Breast epithelium (tissue), 4 donors: Measurements from ENCODE around the gene INAVA. TPM values are rescaled to one million over a fixed set of nuclear protein-coding genes. Genes with fewer than 3 reads are reported as not detected.

Experiments used
- DNase-seq, 2 donors: peaks; one replicate each; pipeline ENCODE4 v3.0.0-alpha.2; 2019; ENCODE audit warnings: low spot score in 2 of 2
- H3K27ac ChIP-seq, 2 donors: fragments of 200-600 bp; sonication (generic) in 1 of 2; one replicate each; pipeline ENCODE4 v1.5.1; 2016 to 2019; ENCODE audit warnings: mild to moderate bottlenecking in 1 of 2
- H3K27me3 ChIP-seq, 2 donors: fragments of 200-600 bp; sonication (generic) in 1 of 2; one replicate each; pipeline versions ENCODE4 v1.5.1 to v1.6.0; 2017 to 2019; ENCODE audit warnings: control low read depth in 1 of 2, mild to moderate bottlenecking in 1 of 2
- H3K36me3 ChIP-seq: fragments of 200-600 bp; one replicate; pipeline ENCODE4 v1.5.1; 2019
- H3K4me1 ChIP-seq, 2 donors: fragments of 200-600 bp; sonication (generic); one replicate each; pipeline ENCODE4 v1.5.1; 2016 to 2019; ENCODE audit warnings: control low read depth in 1 of 2
- H3K4me3 ChIP-seq, 3 donors: fragments of 200-600 bp; sonication (generic); 1 replicate in 2 of 3; 2 replicates in 1 of 3; pipeline ENCODE4 v1.5.1; 2016 to 2019; ENCODE audit warnings: mild to moderate bottlenecking in 3 of 3, moderate library complexity in 2 of 3
- H3K9me3 ChIP-seq, 2 donors: fragments of 200-600 bp; sonication (generic) in 1 of 2; one replicate each; pipeline ENCODE4 v1.5.1; 2016 to 2019; ENCODE audit warnings: control low read depth in 1 of 2
- CTCF ChIP-seq, 3 donors: fragments of 450-650 bp; IDR thresholded peaks; one replicate each; pipeline ENCODE4 v1.5.1; 2016 to 2017; ENCODE audit warnings: antibody characterized with exemption in 3 of 3, mild to moderate bottlenecking in 3 of 3, moderate library complexity in 3 of 3
- POLR2A ChIP-seq: fragments of 450-650 bp; IDR thresholded peaks from one replicate; pipeline ENCODE4 v1.6.1; 2016; ENCODE audit warnings: antibody characterized with exemption, mild to moderate bottlenecking, moderate library complexity
- POLR2AphosphoS5 ChIP-seq, 3 donors: sonication (generic); formaldehyde crosslinking; IDR thresholded peaks; one replicate each; pipeline ENCODE4 v1.6.1; 2017; ENCODE audit warnings: antibody characterized with exemption in 3 of 3
- intact Hi-C: fragments of 100-400 bp; cut with DNase I; formaldehyde crosslinking; loops from one replicate; pipeline ENCODE4 v1.15.1; 2023; ENCODE audit warnings: low total_unique reads
- total RNA-seq, 3 donors: library from RNA; depleted of rRNA; stranded (reverse); fragments of >200 nt; gene quantifications; one replicate each; pipeline ENCODE4 v1.1.0, GENCODE V29; 2016

Gene INAVA
- total RNA-seq, 3 donors from 2014 or later = 1.0 to 7.5 TPM; not detected in 1

- no peak overlapping the region for H3K4me3 ChIP-seq
- H3K27ac ChIP-seq = no peak overlapping the region
- intact Hi-C loops = no loop called here
- H3K36me3 ChIP-seq = no peaks in the 10 kb centered on the region
- no peaks in the 10 kb centered on the region for H3K9me3 ChIP-seq
- no peak for TF ChIP-seq CTCF (IDR thresholded peaks at IDR 0.05)
- no peak for DNase-seq
- no peaks in the 10 kb centered on the region for H3K4me1 ChIP-seq
- H3K27me3 ChIP-seq = no peaks in the 10 kb centered on the region
Observed at GRCh38 chr1:200901350-200901749, 6.7 kb downstream of the INAVA start.

GRCh38 chr1:200901796-200902444, 7.2 kb downstream of the INAVA start:
- intact Hi-C loops = no loop called here
- Histone ChIP-seq H3K4me1 (no peaks in the 10 kb centered on the region), H3K9me3 (no peaks in the 10 kb centered on the region), H3K27ac (no peak overlapping the region), H3K4me3 (no peak overlapping the region), H3K27me3 (no peaks in the 10 kb centered on the region), H3K36me3 (no peaks in the 10 kb centered on the region)
- no peak for DNase-seq
- no peak for TF ChIP-seq POLR2AphosphoS5 (IDR thresholded peaks at IDR 0.05)
- no peak for TF ChIP-seq POLR2A
- TF ChIP-seq CTCF (IDR thresholded peaks at IDR 0.05) = no peak

DNA sequence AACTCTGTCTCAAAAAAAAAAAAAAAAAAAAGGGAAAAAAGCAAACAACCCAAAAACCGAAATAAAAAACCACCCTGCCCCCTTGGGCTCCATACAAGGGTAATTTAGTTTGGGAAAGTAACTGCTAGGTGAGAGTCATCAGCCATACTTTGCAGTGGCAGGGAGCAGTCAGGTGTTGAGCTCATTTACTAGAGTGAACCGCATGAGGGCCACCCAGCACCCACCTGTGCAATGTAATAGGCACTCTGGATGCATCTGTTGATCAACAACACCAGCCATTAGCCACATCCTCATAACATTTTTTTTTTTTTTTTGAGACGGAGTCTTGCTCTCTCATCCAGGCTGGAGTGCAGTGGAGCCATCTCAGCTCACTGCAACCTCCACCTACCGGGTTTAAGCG, 9.1 kb downstream of the INAVA start:
- Histone ChIP-seq H3K27me3 (no peaks in the 10 kb centered on the region), H3K4me1 (peaks cover 0 to 2% of the 10 kb centered on the region in 2 donors), H3K4me3 (no peak overlapping the region), H3K36me3 (no peaks in the 10 kb centered on the region), H3K27ac (no peak overlapping the region), H3K9me3 (no peaks in the 10 kb centered on the region)
- intact Hi-C loops = no loop called here
- DNase-seq = no peak
- TF ChIP-seq POLR2AphosphoS5 (IDR thresholded peaks at IDR 0.05) (no peak), POLR2A (no peak), CTCF (IDR thresholded peaks at IDR 0.05) (no peak)

DNA sequence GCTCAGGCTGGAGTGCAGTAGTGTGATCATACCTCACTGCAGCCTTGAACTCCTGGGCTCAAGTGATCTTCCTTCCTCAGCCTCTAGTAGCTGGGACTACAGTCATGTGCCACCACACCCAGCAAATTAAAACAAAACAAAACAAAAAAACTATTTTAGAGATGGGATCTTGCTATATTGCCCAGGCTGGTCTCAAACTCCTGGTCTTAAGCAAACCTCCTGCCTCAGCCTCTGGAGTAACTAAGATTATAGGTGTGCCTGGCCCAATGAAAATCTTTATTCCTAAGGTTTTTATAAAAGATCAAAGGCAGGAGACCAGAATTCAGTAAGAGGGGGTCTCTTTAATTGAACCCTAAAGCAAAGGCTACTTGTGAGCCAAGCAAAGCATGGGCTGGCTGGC, 10.1 kb downstream of the INAVA start:
- no peak for DNase-seq

More for the DNA sequence above, 10.1 kb downstream of the INAVA start:
- Histone ChIP-seq H3K9me3 (no peaks in the 10 kb centered on the region), H3K4me1 (peaks cover 0 to 4% of the 10 kb centered on the region in 2 donors), H3K27ac (no peak overlapping the region), H3K36me3 (no peaks in the 10 kb centered on the region), H3K27me3 (no peaks in the 10 kb centered on the region), H3K4me3 (no peak overlapping the region)
- intact Hi-C loops = no loop called here
- TF ChIP-seq POLR2AphosphoS5 (IDR thresholded peaks at IDR 0.05) = no peak
- TF ChIP-seq POLR2A = no peak
- no peak for TF ChIP-seq CTCF (IDR thresholded peaks at IDR 0.05)
